ENCODE data around the gene TLR1.
"Not testable (repeated sequence)": the region's sequence is repeated elsewhere in the genome, so short reads cannot be mapped to it uniquely, and the experiment has no call there.

The TLR1 gene

DNA sequence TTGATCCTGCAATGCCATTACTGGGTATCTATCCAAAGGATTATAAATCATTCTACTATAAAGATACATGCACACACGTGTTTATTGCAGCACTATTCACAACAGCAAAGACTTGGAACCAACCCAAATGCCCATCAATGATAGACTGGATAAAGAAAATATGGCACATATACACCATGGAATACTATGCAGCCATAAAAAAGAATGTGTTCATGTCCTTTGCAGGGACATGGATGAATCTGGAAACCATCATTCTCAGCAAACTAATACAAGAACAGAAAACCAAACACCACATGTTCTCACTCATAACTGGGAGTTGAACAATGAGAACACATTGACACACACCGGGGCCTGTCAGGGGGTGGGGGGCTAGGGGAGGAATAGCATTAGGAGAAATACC is 26.7 kb downstream of the TLR1 start:
- not testable (repeated sequence) for H3K9me3 ChIP-seq (ENCODE audit: control insufficient read depth in 1 of 2, low read length in 2 of 2); H3K9ac ChIP-seq (ENCODE audit: low read depth in 1 of 2, low read length in 2 of 2); H3K4me3 ChIP-seq (ENCODE audit: low read depth in 1 of 2, low read length in 2 of 2); H3K36me3 ChIP-seq (ENCODE audit: control insufficient read depth in 1 of 2, insufficient read depth in 2 of 2, low read length in 2 of 2); H3K27me3 ChIP-seq (ENCODE audit: control insufficient read depth in 1 of 2, insufficient read depth in 2 of 2, low read length in 2 of 2); H3K4me1 ChIP-seq (ENCODE audit: control insufficient read depth in 1 of 2, insufficient read depth in 2 of 2, low read length in 2 of 2); H3K27ac ChIP-seq (ENCODE audit: low read depth, low read length)

DNA sequence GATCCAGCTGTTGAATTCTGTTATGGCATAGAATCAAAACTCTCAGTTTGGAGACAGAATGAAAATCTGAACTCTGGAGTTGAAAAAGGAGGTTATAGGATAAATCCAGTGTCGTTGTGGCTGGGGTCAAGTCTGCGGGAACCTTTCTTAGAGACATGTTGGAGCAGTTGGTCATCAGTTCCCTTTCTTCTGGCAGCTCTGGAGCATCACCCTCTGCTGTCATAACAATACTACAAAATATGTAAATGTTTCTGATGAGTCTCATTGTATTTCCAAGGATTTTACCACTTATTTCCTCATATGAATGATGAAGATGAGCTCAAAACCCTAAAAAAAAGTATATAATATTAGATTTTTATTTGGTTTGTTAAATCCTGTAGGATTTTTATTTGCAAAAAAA is 29.3 kb downstream of the TLR1 start:
- Histone ChIP-seq H3K9me3 (ENCODE audit: control insufficient read depth in 1 of 2, low read length in 2 of 2) (no peaks in the 10 kb centered on the region), H3K9ac (ENCODE audit: low read depth in 1 of 2, low read length in 2 of 2) (no peak overlapping the region), H3K36me3 (ENCODE audit: control insufficient read depth in 1 of 2, insufficient read depth in 2 of 2, low read length in 2 of 2) (no peaks in the 10 kb centered on the region)

DNA sequence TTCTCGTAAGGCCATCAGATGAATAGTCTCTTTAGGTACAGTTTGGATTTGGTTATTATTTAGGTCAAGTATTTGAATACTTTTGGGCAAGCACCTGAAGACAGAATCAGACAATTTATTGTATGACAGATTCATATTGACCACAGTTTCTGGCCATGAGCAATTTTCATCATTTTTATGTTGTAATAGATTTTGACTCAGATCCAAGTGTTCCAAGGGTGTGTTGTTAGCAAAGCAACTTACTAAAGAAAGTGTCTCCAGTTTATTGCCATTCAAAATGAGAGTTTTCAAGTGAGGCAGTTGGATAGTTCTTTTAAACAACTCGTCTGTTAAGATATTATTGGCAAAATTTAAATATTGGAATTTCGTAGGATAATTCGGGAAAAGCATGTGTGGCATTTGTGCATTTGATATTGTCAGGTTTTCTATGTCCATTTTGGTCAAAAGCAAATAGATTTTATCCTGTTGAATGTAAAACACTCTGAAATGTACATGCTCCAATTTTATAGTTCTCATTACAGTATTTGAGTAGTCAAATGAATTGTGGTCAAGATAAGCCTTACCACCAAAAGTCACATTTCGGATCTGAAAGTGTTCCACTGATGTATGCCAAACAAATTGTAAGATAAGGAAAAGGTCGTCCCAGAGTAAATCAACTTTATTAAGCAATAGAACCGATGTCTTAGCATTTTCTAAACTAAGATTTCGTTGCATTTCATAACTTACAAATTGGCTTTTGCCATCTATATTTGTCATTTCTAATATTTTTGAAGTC is 30.2 kb downstream of the TLR1 start:
- Histone ChIP-seq H3K9ac (ENCODE audit: low read depth in 1 of 2, low read length in 2 of 2) (no peak overlapping the region), H3K36me3 (ENCODE audit: control insufficient read depth in 1 of 2, insufficient read depth in 2 of 2, low read length in 2 of 2) (no peaks in the 10 kb centered on the region), H3K27ac (ENCODE audit: low read depth, low read length) (no peak overlapping the region), H3K9me3 (ENCODE audit: control insufficient read depth in 1 of 2, low read length in 2 of 2) (no peaks in the 10 kb centered on the region), H3K4me3 (ENCODE audit: low read depth in 1 of 2, low read length in 2 of 2) (no peak overlapping the region), H3K4me1 (ENCODE audit: control insufficient read depth in 1 of 2, insufficient read depth in 2 of 2, low read length in 2 of 2) (no peaks in the 10 kb centered on the region), H3K27me3 (ENCODE audit: control insufficient read depth in 1 of 2, insufficient read depth in 2 of 2, low read length in 2 of 2) (no peaks in the 10 kb centered on the region)

More for the DNA sequence above, 29.3 kb downstream of the TLR1 start:
- no peaks in the 10 kb centered on the region for H3K27me3 ChIP-seq (ENCODE audit: control insufficient read depth in 1 of 2, insufficient read depth in 2 of 2, low read length in 2 of 2)
- no peak overlapping the region for H3K4me3 ChIP-seq (ENCODE audit: low read depth in 1 of 2, low read length in 2 of 2)
- H3K27ac ChIP-seq (ENCODE audit: low read depth, low read length): no peak overlapping the region
- H3K4me1 ChIP-seq (ENCODE audit: control insufficient read depth in 1 of 2, insufficient read depth in 2 of 2, low read length in 2 of 2): no peaks in the 10 kb centered on the region

DNA sequence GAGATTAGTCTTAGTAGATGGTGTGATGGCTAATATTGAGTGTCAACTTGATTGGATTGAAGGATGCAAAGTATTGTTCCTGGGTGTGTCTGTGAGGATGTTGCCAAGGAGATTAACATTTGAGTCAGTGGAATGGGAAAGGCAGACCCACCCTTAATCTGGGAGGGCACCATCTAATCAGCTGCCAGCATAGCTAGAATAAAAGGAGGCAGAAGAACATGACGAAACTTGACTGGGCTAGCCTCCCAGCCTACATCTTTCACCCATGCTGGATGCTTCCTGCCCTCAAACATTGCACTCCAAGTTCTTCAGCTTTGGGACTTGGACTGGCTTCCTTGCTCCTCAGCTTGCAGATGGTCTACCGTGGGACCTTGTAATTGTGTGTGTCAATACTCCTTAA is 34.3 kb downstream of the TLR1 start:
- H3K4me1 ChIP-seq (ENCODE audit: control insufficient read depth in 1 of 2, insufficient read depth in 2 of 2, low read length in 2 of 2); H3K36me3 ChIP-seq (ENCODE audit: control insufficient read depth in 1 of 2, insufficient read depth in 2 of 2, low read length in 2 of 2); H3K27ac ChIP-seq (ENCODE audit: low read depth, low read length); H3K9ac ChIP-seq (ENCODE audit: low read depth in 1 of 2, low read length in 2 of 2); H3K9me3 ChIP-seq (ENCODE audit: control insufficient read depth in 1 of 2, low read length in 2 of 2); H3K27me3 ChIP-seq (ENCODE audit: control insufficient read depth in 1 of 2, insufficient read depth in 2 of 2, low read length in 2 of 2); H3K4me3 ChIP-seq (ENCODE audit: low read depth in 1 of 2, low read length in 2 of 2): not testable (repeated sequence)

DNA sequence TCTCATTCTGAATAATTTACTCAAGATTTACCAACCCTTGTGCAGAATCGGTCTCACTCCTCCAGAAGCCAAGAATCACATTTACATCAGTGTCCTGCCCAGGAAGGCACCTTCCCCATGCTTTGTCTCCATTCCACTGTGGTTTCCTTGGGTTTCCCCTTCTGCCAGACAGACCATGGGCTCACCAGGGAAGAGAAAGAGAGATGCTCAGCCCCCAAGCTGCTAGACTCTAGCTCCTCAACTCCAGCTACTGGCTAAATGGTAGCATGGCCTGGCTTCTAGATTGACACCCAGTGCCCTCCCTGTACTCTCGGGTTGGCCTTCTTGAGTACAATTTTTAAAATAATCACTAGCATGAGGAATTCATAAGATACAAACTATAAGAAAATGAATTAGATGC is 34.7 kb downstream of the TLR1 start:
- Histone ChIP-seq H3K27ac (ENCODE audit: low read depth, low read length) (no peak overlapping the region), H3K36me3 (ENCODE audit: control insufficient read depth in 1 of 2, insufficient read depth in 2 of 2, low read length in 2 of 2) (no peaks in the 10 kb centered on the region), H3K27me3 (ENCODE audit: control insufficient read depth in 1 of 2, insufficient read depth in 2 of 2, low read length in 2 of 2) (no peaks in the 10 kb centered on the region), H3K4me1 (ENCODE audit: control insufficient read depth in 1 of 2, insufficient read depth in 2 of 2, low read length in 2 of 2) (no peaks in the 10 kb centered on the region), H3K4me3 (ENCODE audit: low read depth in 1 of 2, low read length in 2 of 2) (no peak overlapping the region), H3K9me3 (ENCODE audit: control insufficient read depth in 1 of 2, low read length in 2 of 2) (no peaks in the 10 kb centered on the region), H3K9ac (ENCODE audit: low read depth in 1 of 2, low read length in 2 of 2) (no peak overlapping the region)

DNA sequence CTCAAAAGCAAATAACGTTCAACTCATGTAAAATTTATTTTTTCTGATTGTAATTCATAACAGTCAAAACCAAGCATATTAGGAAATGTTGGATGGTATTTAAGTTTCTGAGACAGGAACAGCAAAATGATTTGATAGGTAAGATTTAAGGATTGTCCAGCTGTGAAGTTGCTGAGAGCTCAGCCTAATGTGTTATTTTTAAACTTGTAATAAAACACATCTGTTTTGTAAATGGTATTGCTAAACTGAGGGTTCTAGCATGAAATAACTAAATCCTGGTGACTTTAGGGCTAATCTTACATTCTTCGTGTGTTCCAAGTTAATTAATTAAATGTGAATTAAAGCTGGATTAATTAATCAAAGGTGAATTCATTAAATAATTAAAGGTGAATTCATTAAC is 35.1 kb downstream of the TLR1 start:
- Histone ChIP-seq H3K4me1 (ENCODE audit: control insufficient read depth in 1 of 2, insufficient read depth in 2 of 2, low read length in 2 of 2) (no peaks in the 10 kb centered on the region), H3K9ac (ENCODE audit: low read depth in 1 of 2, low read length in 2 of 2) (no peak overlapping the region), H3K27ac (ENCODE audit: low read depth, low read length) (no peak overlapping the region), H3K36me3 (ENCODE audit: control insufficient read depth in 1 of 2, insufficient read depth in 2 of 2, low read length in 2 of 2) (no peaks in the 10 kb centered on the region), H3K4me3 (ENCODE audit: low read depth in 1 of 2, low read length in 2 of 2) (no peak overlapping the region), H3K9me3 (ENCODE audit: control insufficient read depth in 1 of 2, low read length in 2 of 2) (no peaks in the 10 kb centered on the region), H3K27me3 (ENCODE audit: control insufficient read depth in 1 of 2, insufficient read depth in 2 of 2, low read length in 2 of 2) (no peaks in the 10 kb centered on the region)

DNA sequence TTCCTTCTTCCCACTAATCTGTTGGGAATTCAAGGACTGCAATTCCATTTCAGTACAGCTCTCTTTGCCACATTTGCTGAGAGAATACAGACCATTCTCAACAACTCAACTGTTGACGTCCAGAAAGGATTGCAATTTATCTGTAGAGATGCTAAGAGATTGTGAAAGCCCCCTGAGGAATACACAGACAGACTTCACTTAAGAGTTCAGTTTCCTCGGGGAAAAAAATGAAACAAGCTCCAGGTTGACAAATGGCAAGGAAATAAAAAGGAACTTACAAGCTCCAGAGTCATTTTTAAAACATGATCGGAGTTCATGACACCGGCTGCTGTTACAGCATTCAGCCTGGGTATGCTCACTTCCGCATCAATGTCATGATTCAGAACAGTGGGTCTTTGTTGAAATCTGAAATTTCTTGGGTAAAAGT is 35.6 kb downstream of the TLR1 start:
- Histone ChIP-seq H3K9me3 (ENCODE audit: control insufficient read depth in 1 of 2, low read length in 2 of 2) (no peaks in the 10 kb centered on the region), H3K27ac (ENCODE audit: low read depth, low read length) (no peak overlapping the region), H3K27me3 (ENCODE audit: control insufficient read depth in 1 of 2, insufficient read depth in 2 of 2, low read length in 2 of 2) (no peaks in the 10 kb centered on the region), H3K4me1 (ENCODE audit: control insufficient read depth in 1 of 2, insufficient read depth in 2 of 2, low read length in 2 of 2) (no peaks in the 10 kb centered on the region), H3K4me3 (ENCODE audit: low read depth in 1 of 2, low read length in 2 of 2) (no peak overlapping the region), H3K9ac (ENCODE audit: low read depth in 1 of 2, low read length in 2 of 2) (no peak overlapping the region), H3K36me3 (ENCODE audit: control insufficient read depth in 1 of 2, insufficient read depth in 2 of 2, low read length in 2 of 2) (no peaks in the 10 kb centered on the region)

DNA sequence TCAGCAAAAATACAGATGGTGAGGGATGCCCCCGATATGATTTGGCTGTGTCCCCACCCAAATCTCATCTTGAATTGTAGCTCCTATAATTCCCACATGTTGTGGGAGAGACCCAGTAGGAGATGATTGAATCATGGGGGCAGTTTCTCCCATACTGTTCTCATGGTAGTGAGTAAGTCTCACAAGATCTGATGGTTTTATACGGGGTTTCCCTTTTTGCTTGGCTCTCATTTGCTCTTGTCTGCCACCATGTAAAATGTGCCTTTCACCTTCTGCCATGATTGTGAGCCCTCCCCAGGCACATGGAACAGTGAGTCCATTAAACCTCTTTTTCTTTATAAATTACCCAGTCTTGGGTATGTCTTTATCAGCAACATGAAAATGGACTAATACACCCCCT is 37.7 kb downstream of the TLR1 start:
- H3K36me3 ChIP-seq (ENCODE audit: control insufficient read depth in 1 of 2, insufficient read depth in 2 of 2, low read length in 2 of 2); H3K27ac ChIP-seq (ENCODE audit: low read depth, low read length); H3K4me3 ChIP-seq (ENCODE audit: low read depth in 1 of 2, low read length in 2 of 2); H3K4me1 ChIP-seq (ENCODE audit: control insufficient read depth in 1 of 2, insufficient read depth in 2 of 2, low read length in 2 of 2); H3K27me3 ChIP-seq (ENCODE audit: control insufficient read depth in 1 of 2, insufficient read depth in 2 of 2, low read length in 2 of 2); H3K9ac ChIP-seq (ENCODE audit: low read depth in 1 of 2, low read length in 2 of 2); H3K9me3 ChIP-seq (ENCODE audit: control insufficient read depth in 1 of 2, low read length in 2 of 2): not testable (repeated sequence)

DNA sequence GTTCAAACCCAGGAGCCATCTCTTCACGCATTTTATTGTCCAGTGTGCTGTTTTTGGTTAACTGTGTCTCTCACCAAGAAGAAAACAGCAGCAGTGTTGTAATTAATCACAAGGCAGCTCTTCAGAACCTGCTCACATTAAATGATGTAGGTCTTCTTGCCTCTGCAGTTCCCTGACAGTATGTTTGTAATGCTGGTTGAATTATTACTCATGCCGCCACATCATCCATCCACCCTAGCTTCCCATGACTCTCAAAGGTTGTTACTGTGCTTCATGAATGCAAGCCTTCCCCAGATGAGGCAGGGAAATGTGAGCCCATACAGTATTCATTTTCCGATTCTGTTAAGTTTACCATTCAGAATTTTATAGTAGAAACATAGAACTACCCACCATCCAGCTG is 39.2 kb downstream of the TLR1 start:
- no peaks in the 10 kb centered on the region for H3K36me3 ChIP-seq (ENCODE audit: control insufficient read depth in 1 of 2, insufficient read depth in 2 of 2, low read length in 2 of 2)
- H3K27ac ChIP-seq (ENCODE audit: low read depth, low read length): no peak overlapping the region
- H3K27me3 ChIP-seq (ENCODE audit: control insufficient read depth in 1 of 2, insufficient read depth in 2 of 2, low read length in 2 of 2): no peaks in the 10 kb centered on the region
- no peaks in the 10 kb centered on the region for H3K9me3 ChIP-seq (ENCODE audit: control insufficient read depth in 1 of 2, low read length in 2 of 2)
- no peak overlapping the region for H3K9ac ChIP-seq (ENCODE audit: low read depth in 1 of 2, low read length in 2 of 2)
- peaks cover 0 to 5% of the 10 kb centered on the region in 2 donors for H3K4me1 ChIP-seq (ENCODE audit: control insufficient read depth in 1 of 2, insufficient read depth in 2 of 2, low read length in 2 of 2)
- H3K4me3 ChIP-seq (ENCODE audit: low read depth in 1 of 2, low read length in 2 of 2): no peak overlapping the region

DNA sequence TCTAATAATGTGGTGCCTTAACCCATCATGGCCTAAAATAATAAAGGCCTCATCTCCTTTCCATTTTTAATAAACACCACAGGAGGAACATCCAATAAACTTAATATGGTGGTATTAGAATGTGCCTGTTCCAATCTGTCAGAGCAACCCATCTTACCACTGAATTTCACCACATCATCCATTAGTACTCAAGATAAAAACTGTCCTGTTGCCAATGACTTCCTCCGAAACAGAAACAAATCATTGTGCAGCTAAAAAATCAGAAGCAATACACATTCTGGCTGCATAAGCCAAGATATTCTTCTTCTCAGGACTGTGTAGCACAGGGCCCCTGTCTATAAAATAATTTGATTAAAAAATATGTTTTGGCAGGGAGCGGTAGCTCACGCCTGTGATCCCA is 40.3 kb downstream of the TLR1 start:
- H3K9me3 ChIP-seq (ENCODE audit: control insufficient read depth in 1 of 2, low read length in 2 of 2): no peaks in the 10 kb centered on the region
- no peak overlapping the region for H3K4me3 ChIP-seq (ENCODE audit: low read depth in 1 of 2, low read length in 2 of 2)
- H3K27me3 ChIP-seq (ENCODE audit: control insufficient read depth in 1 of 2, insufficient read depth in 2 of 2, low read length in 2 of 2): no peaks in the 10 kb centered on the region
- peaks cover under 1 to 5% of the 10 kb centered on the region in 2 donors for H3K4me1 ChIP-seq (ENCODE audit: control insufficient read depth in 1 of 2, insufficient read depth in 2 of 2, low read length in 2 of 2)
- no peak overlapping the region for H3K9ac ChIP-seq (ENCODE audit: low read depth in 1 of 2, low read length in 2 of 2)
- no peak overlapping the region for H3K27ac ChIP-seq (ENCODE audit: low read depth, low read length)
- H3K36me3 ChIP-seq (ENCODE audit: control insufficient read depth in 1 of 2, insufficient read depth in 2 of 2, low read length in 2 of 2): no peaks in the 10 kb centered on the region

DNA sequence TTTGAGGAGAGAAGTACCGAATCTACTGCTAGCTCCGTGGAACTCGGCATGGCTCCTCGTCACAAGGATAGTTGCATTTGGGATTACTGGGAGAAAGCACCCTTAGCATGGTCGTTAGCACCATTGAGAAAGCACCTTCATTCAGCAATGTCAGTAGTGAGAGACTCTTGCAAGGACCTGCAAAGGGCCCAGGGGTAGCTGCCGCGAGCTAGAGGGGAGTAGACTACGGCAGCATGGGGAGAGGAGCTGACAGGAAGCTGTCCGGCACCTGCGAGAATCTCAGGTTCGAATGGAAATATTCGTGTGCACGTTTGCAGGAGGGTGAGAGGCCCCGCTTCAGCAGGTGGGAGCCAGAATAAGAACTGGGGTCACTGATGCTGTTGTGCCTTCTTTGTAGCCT is 42.0 kb downstream of the TLR1 start:
- H3K36me3 ChIP-seq (ENCODE audit: control insufficient read depth in 1 of 2, insufficient read depth in 2 of 2, low read length in 2 of 2): no peaks in the 10 kb centered on the region
- H3K4me3 ChIP-seq (ENCODE audit: low read depth in 1 of 2, low read length in 2 of 2): no peak overlapping the region
- peaks cover 3 to 5% of the 10 kb centered on the region in 2 donors for H3K4me1 ChIP-seq (ENCODE audit: control insufficient read depth in 1 of 2, insufficient read depth in 2 of 2, low read length in 2 of 2)
- no peak overlapping the region for H3K9ac ChIP-seq (ENCODE audit: low read depth in 1 of 2, low read length in 2 of 2)
- H3K27ac ChIP-seq (ENCODE audit: low read depth, low read length): no peak overlapping the region
- no peaks in the 10 kb centered on the region for H3K27me3 ChIP-seq (ENCODE audit: control insufficient read depth in 1 of 2, insufficient read depth in 2 of 2, low read length in 2 of 2)
- no peaks in the 10 kb centered on the region for H3K9me3 ChIP-seq (ENCODE audit: control insufficient read depth in 1 of 2, low read length in 2 of 2)
